ENCODE measurements around the gene NAA38.

The NAA38 gene

DNA sequence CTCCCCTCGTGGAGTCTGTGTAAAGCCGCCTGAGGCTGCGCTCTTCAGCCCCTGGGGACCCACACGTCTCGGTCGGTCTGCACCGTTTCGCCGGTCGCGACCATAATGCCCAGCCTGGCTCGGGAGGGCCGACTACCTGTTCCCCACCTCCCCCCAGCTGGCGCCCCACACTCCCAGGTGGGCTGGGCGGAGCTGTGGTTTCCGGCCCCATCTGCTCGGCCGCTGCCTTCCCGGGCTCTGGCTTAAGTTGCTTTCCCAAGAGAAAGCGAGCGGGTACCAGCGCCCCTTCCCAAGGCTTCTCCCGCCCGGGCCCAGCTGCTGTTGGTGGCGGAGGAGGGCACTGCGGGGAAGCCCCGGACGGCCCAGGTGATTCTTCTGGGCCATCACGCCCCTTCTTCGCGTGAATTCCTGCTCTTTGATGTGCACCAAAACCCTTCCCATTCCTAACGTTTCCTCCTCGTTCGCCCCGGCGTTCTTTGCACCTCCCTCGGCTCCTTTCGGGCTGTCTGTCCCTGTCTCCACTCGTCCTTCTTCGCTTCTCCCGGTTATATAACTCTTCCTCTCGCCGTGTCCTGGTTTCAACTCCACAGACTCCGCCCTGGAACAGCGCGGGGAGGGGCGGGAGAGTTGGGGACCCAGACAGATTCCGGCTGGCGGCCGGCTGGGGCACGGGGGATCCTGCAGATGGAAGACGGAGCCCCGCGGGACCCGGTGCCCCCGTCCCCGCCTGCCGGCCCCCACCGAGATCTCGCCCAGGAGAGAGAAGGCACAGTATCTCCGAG lies 21.4 kb downstream of the NAA38 start:
- peak overlapping the region; percentile 74 for H3K4me3 ChIP-seq (ENCODE audit: low read length)
- no peak for TF ChIP-seq ZNF274 (IDR thresholded peaks at IDR 0.05; ENCODE audit: low read depth, low read length)

DNA sequence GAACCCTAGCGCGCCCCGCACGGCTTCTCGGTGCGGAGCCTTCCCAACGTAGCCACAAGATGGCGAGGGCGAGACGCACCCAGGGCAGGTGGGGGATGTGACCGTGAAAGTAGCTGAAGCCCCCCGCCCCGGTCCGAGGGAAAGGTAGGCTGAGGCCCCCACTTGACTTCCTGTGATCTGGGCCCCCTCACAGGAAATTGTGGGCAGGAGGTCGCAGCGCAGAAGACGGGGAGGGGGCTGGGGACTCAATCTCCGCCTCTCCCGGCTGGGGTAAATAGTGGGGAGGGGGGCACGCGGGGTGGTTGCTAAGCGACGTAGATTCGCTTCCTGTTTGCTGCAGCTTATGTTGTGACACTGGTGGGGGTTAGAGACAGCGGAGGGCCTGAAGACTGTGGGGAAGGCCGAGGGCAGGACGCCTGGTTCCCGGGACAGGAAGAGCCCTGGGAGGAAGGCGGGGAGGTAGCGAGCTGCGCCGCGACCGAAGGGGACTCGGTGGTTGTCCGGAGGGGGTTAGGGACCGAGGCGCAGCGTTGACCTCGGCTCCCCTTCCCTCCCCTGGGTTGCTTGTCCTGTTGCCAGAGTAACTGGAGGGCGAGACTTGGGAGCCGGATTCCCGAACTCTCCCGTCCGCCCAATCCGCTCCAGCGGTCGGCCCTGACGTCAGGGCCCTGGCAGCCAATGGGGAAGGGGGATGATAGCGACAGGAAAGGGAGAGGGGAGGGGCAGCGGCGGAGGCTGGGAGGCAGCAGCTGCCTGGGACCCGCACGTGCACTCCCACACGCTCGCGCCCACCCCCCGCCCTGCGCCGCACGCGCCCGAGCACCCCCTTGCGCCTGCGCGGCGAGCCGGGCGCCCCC lies 22.2 kb downstream of the NAA38 start:
- peak overlapping the region; percentile 74; the same call in 1 of the 2 replicates for H3K4me3 ChIP-seq (ENCODE audit: low read length)
- no peak for TF ChIP-seq ZNF274 (IDR thresholded peaks at IDR 0.05; ENCODE audit: low read depth, low read length)

DNA sequence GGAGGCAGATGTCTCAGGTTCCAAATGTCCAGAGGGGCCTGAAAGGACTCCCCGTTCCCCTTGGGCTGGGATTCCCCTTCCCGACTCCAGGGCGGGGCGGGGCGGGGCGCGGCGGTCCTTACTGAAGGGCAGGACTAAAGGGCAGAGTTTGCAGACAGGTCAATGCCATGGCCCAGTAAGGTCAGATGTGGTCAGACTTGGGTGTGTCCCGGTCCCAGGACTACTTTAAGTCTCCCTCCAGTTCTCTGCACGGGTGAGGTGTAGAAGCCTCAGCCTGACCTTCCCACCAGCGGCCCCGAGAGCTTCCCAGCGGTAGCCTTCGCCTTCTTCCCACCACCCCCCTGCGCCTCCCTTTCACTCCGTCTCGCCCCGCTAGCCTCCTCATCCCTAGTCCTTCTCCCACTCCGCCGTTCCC lies 22.8 kb downstream of the NAA38 start:
- peak overlapping the region; percentile 65 for H3K4me3 ChIP-seq (ENCODE audit: low read length)
- TF ChIP-seq ZNF274 (IDR thresholded peaks at IDR 0.05; ENCODE audit: low read depth, low read length): no peak

DNA sequence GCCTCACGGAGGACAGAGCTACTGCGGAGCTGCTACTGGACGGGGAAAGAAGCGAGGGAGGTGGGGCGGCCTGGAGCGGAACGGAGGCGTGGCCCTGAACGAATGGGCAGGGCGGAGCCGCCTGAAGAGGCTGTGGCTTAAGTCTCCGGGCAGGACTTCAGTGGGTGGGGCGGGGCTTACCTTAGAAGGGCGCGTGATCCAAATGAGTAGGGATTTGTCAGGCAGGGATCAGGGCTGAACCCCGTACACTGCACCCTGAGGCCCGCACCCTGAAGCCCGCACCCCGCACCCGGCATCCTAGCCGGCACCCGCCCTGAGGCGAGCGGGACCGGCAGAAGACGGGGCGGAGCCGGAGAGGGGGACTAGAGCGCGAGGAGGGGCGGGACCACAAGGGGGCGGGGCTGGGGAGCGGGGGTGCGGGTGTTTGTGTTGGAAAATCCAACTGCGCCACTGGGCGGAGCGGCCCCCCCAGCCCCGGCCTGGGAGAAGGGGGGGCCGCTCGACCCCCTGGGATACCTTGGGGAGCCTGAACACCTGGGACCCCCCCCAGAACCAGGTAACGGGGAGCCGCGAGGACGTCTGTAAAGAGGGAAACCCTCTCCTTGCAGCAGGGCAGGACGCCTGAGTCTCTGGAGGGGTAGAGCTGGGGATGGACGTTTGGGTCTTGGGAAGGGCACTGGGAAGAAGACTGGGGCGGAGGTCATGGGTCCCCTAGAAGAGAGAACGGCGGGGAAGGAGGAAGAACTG lies 23.4 kb downstream of the NAA38 start, which contains the start of gene KDM6B:
TSS of gene KDM6B (plus strand) at position 423 of the 747 bp plus-strand sequence. CDS start 11,338 bp downstream, outside the sequence.
- no peak for TF ChIP-seq ZNF274 (IDR thresholded peaks at IDR 0.05; ENCODE audit: low read depth, low read length)
- H3K4me3 ChIP-seq (ENCODE audit: low read length): peak within 1 kb of the TSS; percentile 65

DNA sequence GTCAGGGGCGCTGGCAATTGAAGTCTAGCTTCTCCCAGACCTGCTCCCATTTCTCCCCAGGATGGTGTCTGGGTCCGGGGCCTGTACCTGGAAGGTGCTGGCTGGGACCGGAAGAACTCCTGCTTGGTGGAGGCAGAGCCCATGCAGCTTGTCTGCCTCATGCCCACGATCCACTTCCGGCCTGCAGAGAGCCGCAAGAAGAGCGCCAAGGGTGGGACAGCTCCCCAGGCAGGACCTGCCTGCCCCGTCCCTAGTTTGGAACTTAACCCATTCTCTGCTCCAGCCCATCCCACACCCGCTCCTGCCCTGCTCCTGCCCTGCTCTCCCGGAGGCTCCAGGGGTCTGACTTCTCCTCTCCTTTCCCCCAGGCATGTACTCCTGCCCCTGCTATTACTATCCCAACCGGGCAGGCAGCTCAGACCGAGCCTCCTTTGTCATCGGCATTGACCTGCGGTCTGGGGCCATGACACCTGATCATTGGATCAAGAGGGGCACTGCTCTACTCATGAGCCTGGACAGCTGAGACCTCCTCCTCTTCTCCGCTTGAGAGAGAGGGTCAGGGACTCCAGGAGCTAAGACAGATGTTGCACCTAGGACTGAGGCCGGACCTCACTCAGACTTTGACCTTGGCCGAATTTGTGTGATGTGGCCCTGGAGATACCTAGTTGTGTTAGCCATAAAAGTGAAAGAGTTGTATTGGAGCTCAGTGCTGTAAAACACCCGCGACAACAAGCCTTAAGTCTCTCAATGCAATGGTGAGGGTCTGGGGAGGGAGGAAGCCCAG lies 24.2 kb downstream of the NAA38 start:
- no peak for TF ChIP-seq ZNF274 (IDR thresholded peaks at IDR 0.05; ENCODE audit: low read depth, low read length)
- no peak overlapping the region for H3K4me3 ChIP-seq (ENCODE audit: low read length)

GRCh38 chr17:7832431-7832830 lies 24.9 kb downstream of the NAA38 start:
- H3K4me3 ChIP-seq (ENCODE audit: low read length): no peak overlapping the region

DNA sequence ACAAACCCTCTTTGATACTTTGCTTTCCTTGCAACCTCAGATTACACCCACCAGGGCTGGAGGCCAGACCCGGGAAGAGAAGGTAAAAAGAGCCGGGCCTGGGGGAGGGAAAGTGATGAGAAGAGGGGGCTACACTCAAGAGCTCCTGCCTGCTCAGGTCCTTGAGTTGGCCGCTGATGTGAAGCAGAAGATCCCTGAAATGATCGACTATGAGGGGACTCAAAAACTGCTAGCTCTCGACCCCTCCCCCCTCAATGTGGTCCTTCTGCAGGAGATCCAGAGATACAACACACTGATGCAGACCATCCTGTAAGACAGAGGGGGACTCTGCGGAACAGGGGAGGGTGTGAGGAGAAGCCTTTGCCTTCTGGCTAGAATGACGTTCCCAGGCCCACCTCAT lies 26.1 kb downstream of the NAA38 start:
- TF ChIP-seq ZNF274 (IDR thresholded peaks at IDR 0.05; ENCODE audit: low read depth, low read length): no peak
- H3K4me3 ChIP-seq (ENCODE audit: low read length): no peak overlapping the region

More at GRCh38 chr17:7832431-7832830, 24.9 kb downstream of the NAA38 start:
- no peak for TF ChIP-seq ZNF274 (IDR thresholded peaks at IDR 0.05; ENCODE audit: low read depth, low read length)

- no peak for TF ChIP-seq ZNF274 (IDR thresholded peaks at IDR 0.05; ENCODE audit: low read depth, low read length)
- H3K4me3 ChIP-seq (ENCODE audit: low read length): no peak overlapping the region
Measured at GRCh38 chr17:7830616-7831015, 26.7 kb downstream of the NAA38 start.

GRCh38 chr17:7825206-7825990 lies 32.0 kb downstream of the NAA38 start:
- TF ChIP-seq ZNF274 (IDR thresholded peaks at IDR 0.05; ENCODE audit: low read depth, low read length): no peak

DNA sequence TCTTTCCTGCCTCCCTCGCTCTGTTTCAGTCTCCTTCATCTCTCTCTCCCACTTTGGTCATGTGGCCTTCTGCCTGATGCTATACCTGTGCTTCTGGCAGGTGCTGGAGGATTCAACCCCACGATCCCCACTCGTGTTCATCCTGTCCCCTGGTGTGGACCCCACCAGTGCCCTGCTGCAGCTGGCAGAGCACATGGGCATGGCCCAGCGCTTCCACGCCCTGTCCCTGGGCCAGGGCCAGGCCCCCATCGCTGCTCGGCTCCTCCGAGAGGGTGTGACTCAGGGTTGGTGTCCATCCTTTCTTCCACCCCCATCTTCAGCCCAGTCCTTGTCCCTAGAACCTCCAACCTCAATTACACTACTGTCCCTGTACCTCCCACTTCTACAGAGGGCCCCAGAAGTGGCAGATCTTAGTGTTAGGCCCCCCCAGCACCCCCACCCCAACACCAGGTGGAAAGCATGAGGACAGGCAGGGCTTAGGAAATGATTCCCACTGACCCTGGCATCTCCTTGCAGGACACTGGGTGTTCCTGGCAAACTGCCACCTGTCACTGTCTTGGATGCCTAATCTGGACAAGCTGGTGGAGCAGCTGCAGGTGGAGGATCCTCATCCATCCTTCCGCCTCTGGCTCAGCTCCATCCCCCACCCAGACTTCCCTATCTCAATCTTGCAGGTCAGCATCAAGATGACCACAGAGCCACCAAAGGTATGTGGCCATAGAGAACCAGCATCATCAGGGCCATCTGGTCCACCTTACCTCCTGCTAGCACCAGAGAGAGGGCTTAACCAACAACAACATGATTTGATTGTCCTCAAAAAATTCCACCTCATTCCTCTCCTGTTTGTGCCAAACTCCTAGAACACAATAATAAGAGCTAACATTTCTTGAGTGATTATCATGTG lies 33.1 kb downstream of the NAA38 start:
- no peak overlapping the region for H3K4me3 ChIP-seq (ENCODE audit: low read length)
- TF ChIP-seq ZNF274 (IDR thresholded peaks at IDR 0.05; ENCODE audit: low read depth, low read length): no peak

More at GRCh38 chr17:7825206-7825990, 32.0 kb downstream of the NAA38 start:
- no peak overlapping the region for H3K4me3 ChIP-seq (ENCODE audit: low read length)

DNA sequence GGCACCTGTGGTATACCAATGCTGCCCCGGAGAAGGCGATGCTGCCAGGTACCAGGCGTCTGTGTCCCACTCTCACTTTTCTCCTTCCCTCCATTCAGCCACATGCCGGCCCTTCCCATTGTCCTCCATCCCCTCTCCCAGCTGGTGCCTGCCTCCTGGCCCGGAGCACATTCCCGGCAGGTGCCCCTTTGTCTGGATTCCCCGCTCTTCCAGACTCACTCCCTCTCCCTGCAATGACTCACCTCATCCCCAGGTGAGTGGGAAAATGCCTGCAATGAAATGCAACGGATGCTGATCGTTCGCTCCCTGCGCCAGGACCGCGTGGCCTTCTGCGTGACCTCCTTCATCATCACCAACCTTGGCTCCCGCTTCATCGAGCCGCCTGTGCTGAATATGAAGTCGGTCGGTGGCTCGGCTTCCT lies 33.8 kb downstream of the NAA38 start:
- no peak overlapping the region for H3K4me3 ChIP-seq (ENCODE audit: low read length)
- TF ChIP-seq ZNF274 (IDR thresholded peaks at IDR 0.05; ENCODE audit: low read depth, low read length): no peak

- TF ChIP-seq ZNF274 (IDR thresholded peaks at IDR 0.05; ENCODE audit: low read depth, low read length): no peak
- H3K4me3 ChIP-seq (ENCODE audit: low read length): no peak overlapping the region
Measured at GRCh38 chr17:7822126-7822525, 35.2 kb downstream of the NAA38 start.

Measured in GM08714 (cell line).